Fibroblast of lung (primary cell): ENCODE data around the gene ABCD1. TPM values are rescaled to one million over a fixed set of nuclear protein-coding genes. Genes with fewer than 3 reads are reported as not detected.
A peak's percentile ranks its signal among the peaks of the same experiment; 100 is the strongest.
"Not testable (repeated sequence)": the region's sequence is repeated elsewhere in the genome, so short reads cannot be mapped to it uniquely, and the experiment has no call there.

Experiments
- DNase-seq, 2 donors: peaks; one replicate each; pipeline versions ENCODE4 v3.0.0 to v3.0.0-alpha.2; 2010; ENCODE audit warnings: low read depth in 2 of 2
- H2AFZ ChIP-seq: 2 replicates; pipeline ENCODE4 v1.5.1; 2012; ENCODE audit warnings: low read length, control low read depth, inconsistent platforms
- H3K27ac ChIP-seq: 2 replicates; pipeline ENCODE4 v1.5.1; 2011; ENCODE audit warnings: low read length, control low read depth; ENCODE audit not compliant: insufficient read depth
- H3K27me3 ChIP-seq: 2 replicates; pipeline ENCODE4 v1.5.1; 2011; ENCODE audit warnings: mild to moderate bottlenecking, low read length; ENCODE audit not compliant: control insufficient read depth, insufficient read depth
- H3K36me3 ChIP-seq: 2 replicates; pipeline ENCODE4 v1.5.1; 2011; ENCODE audit warnings: low read length; ENCODE audit not compliant: control insufficient read depth, insufficient read depth
- H3K4me1 ChIP-seq: 2 replicates; pipeline ENCODE4 v1.5.1; 2011; ENCODE audit warnings: low read length; ENCODE audit not compliant: control insufficient read depth, insufficient read depth; ENCODE audit errors: extremely low read depth
- H3K4me2 ChIP-seq: 2 replicates; pipeline ENCODE4 v1.5.1; 2011; ENCODE audit warnings: low read length, control low read depth; ENCODE audit not compliant: insufficient read depth; ENCODE audit errors: extremely low read depth
- H3K4me3 ChIP-seq, 4 experiments: fragments of 200-600 bp in 1 of 4; sonication (generic) in 1 of 4; replicated peaks in 1 of 4; 2 replicates each; pipeline ENCODE4 v1.5.1; 2011 to 2016; ENCODE audit warnings: low read length in 4 of 4, low read depth in 3 of 4, mild to moderate bottlenecking in 3 of 4, control low read depth in 2 of 4, inconsistent platforms in 1 of 4, mixed read lengths in 1 of 4; ENCODE audit not compliant: insufficient read depth in 1 of 4; ENCODE audit errors: control extremely low read depth in 1 of 4
- H3K79me2 ChIP-seq: 2 replicates; pipeline ENCODE4 v1.5.1; 2012; ENCODE audit warnings: mild to moderate bottlenecking, low read length, inconsistent platforms; ENCODE audit not compliant: control insufficient read depth, insufficient read depth
- H3K9ac ChIP-seq: 2 replicates; pipeline ENCODE4 v1.5.1; 2011; ENCODE audit warnings: mild to moderate bottlenecking, low read length, control low read depth; ENCODE audit not compliant: insufficient read depth
- H3K9me3 ChIP-seq: 2 replicates; pipeline ENCODE4 v1.5.1; 2012; ENCODE audit warnings: low read depth, low read length; ENCODE audit not compliant: control insufficient read depth, insufficient read depth
- H4K20me1 ChIP-seq: 2 replicates; pipeline ENCODE4 v1.5.1; 2011; ENCODE audit warnings: low read length; ENCODE audit not compliant: control insufficient read depth, insufficient read depth; ENCODE audit errors: extremely low read depth
- EZH2 ChIP-seq: IDR thresholded peaks from 2 replicates; pipeline ENCODE4 v1.5.1; 2012; ENCODE audit warnings: low read length, control low read depth, mild to moderate bottlenecking; ENCODE audit errors: missing control alignments
- polyA plus RNA-seq, 2 donors: library from polyadenylated mRNA; depleted of rRNA in 1 of 2; stranded (reverse) in 1 of 2; unstranded in 1 of 2; fragments of >200 nt; gene quantifications; 2 replicates each; pipeline ENCODE4 v1.2.1, GENCODE V29; 2011 to 2012; ENCODE audit warnings: missing spikeins in 1 of 2
- total RNA-seq: library from RNA; depleted of rRNA; stranded (reverse); fragments of >200 nt; gene quantifications from 2 replicates; pipeline ENCODE4 v1.2.1, GENCODE V29; 2014
- TF ChIP-seq, protein P1 (sequence below), 2 donors: IDR thresholded peaks in 1 of 2; conservative IDR thresholded peaks in 1 of 2; 1 replicate in 1 of 2; 2 replicates in 1 of 2; pipeline ENCODE4 v1.5.1; 2011 to 2012; ENCODE audit warnings: low read length in 2 of 2, control low read depth in 1 of 2, inconsistent platforms in 1 of 2, low read depth in 1 of 2, mild to moderate bottlenecking in 1 of 2

ABCD1 gene
- total and polyA plus RNA-seq, 2 donors (not counting 1 experiment from before 2014, with no cell fraction given), result 4.0 to 12.7 TPM

DNA sequence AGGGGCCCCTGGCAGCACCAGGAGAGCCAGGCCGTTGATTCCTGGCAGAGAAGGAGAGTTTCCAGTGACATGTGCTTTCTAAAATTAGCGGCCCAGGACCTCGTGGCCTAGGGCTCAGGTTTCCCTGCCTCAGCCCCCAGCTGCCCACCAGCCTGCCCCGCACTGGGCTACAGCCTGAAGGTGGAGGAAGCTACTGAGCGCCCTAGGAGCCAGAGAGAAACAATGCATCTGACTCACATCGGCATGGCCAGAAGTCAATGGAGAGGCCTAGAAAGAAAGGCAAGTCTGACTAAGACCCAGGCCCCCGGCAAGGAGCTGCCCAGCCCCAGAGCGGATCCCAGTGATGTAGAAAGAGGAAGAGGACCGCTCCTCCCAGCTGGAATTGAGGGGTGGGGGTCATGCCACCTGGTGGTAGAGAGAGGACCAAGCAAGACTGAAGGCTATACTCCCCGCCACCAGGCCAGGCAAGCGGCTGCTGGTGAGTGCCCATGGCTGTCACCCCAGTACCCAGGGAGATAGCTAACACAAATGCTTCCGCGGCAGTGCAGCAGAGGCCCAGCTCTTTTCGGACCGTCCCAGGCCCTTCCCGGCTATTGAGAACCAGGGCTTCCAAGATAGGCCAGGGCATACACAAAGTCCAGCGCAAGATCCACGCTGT, 19.1 kb upstream of the ABCD1 start:
- H3K9ac ChIP-seq, H3K4me2 ChIP-seq, H4K20me1 ChIP-seq, H3K79me2 ChIP-seq, H3K36me3 ChIP-seq, H2AFZ ChIP-seq, H3K4me3 ChIP-seq, H3K4me1 ChIP-seq, H3K27ac ChIP-seq, H3K9me3 ChIP-seq, H3K27me3 ChIP-seq: not testable (repeated sequence)
- peak in 1 of 2 donors; percentile 62 for DNase-seq

DNA sequence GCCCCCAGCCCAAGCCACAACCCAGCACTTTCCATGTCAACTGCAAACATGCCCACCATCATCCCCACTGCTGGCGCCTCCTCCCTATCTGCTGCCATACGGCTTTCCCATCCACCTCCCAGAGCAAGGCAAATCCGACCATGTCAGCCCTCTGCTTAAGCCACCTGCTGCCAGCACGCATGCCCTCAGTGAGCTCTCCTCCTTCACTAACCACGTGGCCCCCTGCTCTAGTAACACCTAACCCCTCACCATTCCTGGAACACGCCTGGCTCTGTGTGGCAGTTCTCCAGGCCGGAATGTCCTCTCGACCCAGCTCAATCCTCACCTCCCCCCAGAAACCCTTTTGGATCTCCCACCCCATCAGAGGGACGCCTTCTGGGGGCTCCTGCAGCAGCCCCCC, 17.9 kb upstream of the ABCD1 start:
- TF ChIP-seq, protein P1, sequence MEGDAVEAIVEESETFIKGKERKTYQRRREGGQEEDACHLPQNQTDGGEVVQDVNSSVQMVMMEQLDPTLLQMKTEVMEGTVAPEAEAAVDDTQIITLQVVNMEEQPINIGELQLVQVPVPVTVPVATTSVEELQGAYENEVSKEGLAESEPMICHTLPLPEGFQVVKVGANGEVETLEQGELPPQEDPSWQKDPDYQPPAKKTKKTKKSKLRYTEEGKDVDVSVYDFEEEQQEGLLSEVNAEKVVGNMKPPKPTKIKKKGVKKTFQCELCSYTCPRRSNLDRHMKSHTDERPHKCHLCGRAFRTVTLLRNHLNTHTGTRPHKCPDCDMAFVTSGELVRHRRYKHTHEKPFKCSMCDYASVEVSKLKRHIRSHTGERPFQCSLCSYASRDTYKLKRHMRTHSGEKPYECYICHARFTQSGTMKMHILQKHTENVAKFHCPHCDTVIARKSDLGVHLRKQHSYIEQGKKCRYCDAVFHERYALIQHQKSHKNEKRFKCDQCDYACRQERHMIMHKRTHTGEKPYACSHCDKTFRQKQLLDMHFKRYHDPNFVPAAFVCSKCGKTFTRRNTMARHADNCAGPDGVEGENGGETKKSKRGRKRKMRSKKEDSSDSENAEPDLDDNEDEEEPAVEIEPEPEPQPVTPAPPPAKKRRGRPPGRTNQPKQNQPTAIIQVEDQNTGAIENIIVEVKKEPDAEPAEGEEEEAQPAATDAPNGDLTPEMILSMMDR (conservative IDR thresholded peaks at IDR 0.05 in 1 of 2, IDR thresholded peaks at IDR 0.05 in 1 of 2; ENCODE audit: low read depth in 1 of 2, low read length in 2 of 2), result no peak
- no peak for TF ChIP-seq EZH2
- no peak overlapping the region for H3K4me3 ChIP-seq
- no peaks in the 10 kb centered on the region for H3K9me3 ChIP-seq

DNA sequence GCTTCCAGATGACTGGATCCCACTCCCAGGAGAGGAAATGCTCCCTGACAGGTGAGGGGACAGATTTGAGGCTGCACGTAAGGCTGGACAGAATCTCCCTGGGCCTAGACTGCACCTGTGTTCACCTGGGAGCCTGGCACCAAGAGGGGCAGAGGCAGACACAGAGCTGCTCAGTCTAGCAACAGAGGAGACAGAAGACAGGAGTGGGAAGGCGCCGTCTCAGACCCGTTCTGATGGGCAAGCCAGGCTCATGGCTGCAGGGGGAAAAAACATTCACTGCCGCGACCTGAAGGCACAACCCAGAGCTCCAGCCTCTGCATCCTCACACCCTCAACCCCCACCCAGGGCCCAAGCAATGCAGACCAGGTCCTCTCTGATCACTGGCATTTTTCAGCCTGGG, 17.2 kb upstream of the ABCD1 start:
- Histone ChIP-seq H4K20me1 (no peaks in the 10 kb centered on the region), H3K79me2 (no peaks in the 10 kb centered on the region), H3K4me2 (no peak overlapping the region), H3K27ac (no peak overlapping the region), H3K4me3 (no peak overlapping the region), H3K36me3 (peaks cover 1% of the 10 kb centered on the region), H3K4me1 (no peaks in the 10 kb centered on the region), H3K9me3 (no peaks in the 10 kb centered on the region), H3K27me3 (no peaks in the 10 kb centered on the region), H2AFZ (no peak overlapping the region), H3K9ac (no peak overlapping the region)
- no peak for DNase-seq
- TF ChIP-seq, protein P1 (conservative IDR thresholded peaks at IDR 0.05 in 1 of 2, IDR thresholded peaks at IDR 0.05 in 1 of 2; ENCODE audit: low read depth in 1 of 2, low read length in 2 of 2), result no peak

More for the DNA sequence above, 17.9 kb upstream of the ABCD1 start:
- Histone ChIP-seq H3K79me2 (no peaks in the 10 kb centered on the region), H3K27me3 (no peaks in the 10 kb centered on the region), H3K9ac (no peak overlapping the region), H3K27ac (no peak overlapping the region), H2AFZ (no peak overlapping the region), H3K4me2 (no peak overlapping the region), H3K4me1 (no peaks in the 10 kb centered on the region), H3K36me3 (peaks cover 1% of the 10 kb centered on the region), H4K20me1 (no peaks in the 10 kb centered on the region)
- DNase-seq, result no peak
